NAMALWA (cell line): ENCODE data around the gene ACADL.
"Not testable (repeated sequence)": the region's sequence is repeated elsewhere in the genome, so short reads cannot be mapped to it uniquely, and the experiment has no call there.

Experiments used
- DNase-seq: peaks from one replicate; pipeline ENCODE4 v3.0.0-alpha.2; 2015; ENCODE audit warnings: low spot score

ACADL gene

DNA sequence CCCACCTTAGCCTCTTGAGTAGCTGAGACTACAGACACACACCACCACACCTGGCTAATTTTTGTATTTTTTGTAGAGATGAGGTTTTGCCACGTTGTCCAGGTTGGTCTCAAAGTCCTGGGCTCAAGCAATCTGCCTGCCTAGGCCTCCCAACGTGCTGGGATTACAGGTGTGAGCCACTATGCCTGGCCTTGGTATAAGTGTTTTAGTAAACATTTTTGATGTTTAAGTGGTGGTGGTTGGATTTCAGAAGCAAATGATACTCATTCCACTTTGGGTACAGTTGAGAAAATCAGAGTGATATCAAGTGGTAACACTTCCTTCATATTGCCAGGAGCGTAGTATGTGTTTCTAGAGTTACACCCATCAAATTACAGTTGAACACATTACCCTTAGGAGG is 25.4 kb downstream of the ACADL start:
- DNase-seq, result no peak

DNA sequence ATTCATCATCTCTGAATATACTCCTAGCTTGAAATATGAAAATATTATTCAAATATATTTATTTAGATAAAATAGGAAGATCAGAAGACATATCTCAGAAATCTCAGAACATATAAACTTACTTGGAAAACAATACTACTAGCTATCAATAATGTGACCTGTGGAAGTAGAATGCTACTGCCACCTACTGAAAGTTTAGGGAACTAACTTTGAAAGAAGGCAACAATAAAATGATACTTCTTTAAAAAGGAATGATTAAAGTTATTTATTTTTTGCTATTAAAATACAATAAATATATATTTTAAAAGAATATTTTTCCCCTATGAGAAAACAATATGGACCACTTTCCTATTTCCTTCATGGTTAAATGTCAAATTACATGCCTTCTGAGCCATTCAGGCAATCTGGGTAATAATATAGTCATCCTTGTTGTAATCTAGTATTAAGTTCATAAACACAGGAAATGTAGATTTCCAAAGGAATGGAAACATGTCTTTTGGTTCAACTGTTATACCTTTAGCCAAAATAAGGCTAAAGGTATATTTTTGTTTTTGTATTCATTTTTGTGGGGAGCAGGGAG is 26.0 kb downstream of the ACADL start:
- peak; percentile 67 for DNase-seq

GRCh38 chr2:210198326-210198725 is 26.9 kb downstream of the ACADL start:
- no peak for DNase-seq

DNA sequence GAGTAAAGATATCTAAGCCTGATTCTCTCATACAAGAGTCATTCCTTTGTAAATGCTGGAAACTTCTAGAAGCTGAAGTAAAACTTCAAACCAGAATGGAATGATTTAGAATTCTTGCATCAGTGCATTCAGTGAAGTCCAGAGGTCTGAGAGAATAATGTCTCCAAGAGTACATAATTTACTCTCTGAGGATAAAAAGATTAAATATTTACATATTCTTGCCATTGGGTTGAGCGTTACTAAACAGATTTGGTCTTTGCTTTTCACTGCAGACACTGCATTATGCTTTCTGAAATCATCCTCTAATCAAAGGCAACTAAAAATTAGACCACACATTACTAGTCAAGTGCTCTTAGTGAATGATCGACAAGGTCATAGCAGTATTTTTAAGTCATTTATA is 27.5 kb downstream of the ACADL start:
- DNase-seq, result no peak

DNA sequence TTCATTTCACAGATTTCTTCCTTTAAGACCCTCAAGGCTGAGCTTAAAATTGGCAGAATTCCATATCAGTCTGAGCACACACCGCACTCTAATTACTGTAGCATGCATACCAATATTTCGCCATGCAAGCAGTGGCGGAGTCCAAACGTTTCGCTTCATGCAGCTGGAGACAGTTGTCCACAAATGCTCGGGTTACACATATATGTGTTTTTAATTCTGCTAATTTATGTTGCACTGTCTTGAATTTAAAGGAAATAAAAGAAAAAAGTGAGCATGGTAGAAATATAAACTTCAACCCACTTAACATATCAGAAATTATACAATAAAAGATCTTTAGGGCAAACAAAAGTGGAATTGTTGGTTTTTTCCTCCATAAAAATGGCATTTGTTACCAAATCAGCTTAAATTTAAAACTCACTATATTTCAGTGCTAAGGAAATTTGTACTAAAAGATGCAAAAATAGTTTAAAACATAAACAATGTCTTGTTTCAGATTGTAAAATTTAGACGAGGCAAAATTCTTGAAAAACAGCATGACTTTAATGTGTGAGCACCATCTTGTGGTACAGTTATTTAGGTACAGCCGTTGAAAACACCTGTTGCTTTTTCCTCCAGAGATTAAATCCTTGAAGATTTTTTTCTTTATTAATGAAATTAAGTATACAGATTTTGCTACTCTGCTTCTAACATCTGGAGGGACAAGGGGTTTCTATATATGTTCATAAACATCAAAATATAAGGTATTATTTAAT is 30.0 kb downstream of the ACADL start:
- peak; percentile 72 for DNase-seq

DNA sequence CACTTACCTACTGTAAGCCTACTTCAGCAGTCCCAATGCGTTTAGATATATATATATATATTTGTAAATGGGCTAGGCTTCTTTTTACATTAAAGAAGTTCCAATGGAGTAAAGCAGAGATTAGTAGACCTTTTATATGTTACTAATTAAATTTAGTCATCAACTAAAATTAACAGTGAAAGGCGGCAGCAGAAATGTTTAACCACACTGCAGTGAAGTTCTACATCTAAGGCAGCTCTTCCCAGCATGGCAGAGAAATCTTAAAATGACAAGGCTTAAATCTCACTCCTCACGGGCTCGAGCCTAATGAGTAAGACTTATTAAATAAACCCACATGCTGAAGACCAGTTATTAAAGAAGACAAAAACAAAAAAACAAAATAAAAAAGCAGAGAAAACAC is 34.9 kb downstream of the ACADL start:
- DNase-seq, result no peak

DNA sequence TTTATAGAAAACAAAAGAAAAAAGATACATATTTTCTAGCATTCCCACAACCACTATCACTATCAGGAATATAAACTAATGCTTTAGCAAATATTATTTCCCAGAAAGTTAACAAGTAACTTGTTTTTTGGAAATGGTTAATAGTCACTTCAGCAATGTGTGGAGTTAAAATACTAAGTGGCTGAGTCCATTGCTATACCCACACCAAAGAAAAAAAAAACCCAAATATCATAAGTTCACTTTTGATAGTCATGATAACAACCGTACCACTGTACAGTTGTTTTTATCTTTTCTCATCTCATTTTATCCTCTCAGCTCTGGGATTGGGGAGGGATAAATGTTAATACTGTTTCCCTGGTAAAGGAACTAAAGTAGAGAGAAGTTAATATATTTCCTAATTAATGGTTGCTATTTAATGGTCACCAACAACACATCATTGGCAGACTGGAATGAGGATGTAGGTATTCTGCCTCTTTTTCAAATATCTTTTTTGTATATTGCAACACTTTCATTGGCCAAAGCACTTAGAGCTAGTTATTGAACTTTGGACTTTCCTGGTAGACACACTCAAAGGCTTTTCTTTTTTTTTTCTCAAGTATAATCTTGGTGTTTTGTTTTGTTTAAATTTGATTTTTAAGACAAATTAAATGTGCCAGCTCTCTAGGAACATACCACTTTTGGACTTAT is 35.7 kb downstream of the ACADL start:
- DNase-seq, result no peak

GRCh38 chr2:210188755-210189154 is 36.5 kb downstream of the ACADL start:
- DNase-seq, result no peak

DNA sequence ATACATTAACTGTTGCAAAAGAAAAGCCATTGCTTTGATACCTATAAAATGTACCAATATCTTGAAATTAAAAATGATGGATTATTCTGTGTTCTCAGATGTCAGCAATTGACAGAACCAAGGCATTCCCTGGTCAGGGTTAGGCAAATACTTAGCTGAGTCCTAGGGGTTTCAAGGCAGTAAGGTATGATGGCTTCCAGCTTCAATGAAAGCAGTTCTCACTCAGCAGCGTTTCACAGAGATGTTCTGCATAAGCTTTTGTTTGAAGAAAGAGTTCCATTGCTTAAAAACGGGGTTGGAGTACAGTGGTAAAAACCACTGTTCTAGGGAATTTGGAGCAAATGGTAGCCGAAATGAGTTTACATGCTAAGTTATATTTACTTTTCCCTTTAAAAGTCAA is 37.1 kb downstream of the ACADL start:
- no peak for DNase-seq

GRCh38 chr2:210183936-210184335 is 41.3 kb downstream of the ACADL start:
- DNase-seq, result not testable (repeated sequence)

DNA sequence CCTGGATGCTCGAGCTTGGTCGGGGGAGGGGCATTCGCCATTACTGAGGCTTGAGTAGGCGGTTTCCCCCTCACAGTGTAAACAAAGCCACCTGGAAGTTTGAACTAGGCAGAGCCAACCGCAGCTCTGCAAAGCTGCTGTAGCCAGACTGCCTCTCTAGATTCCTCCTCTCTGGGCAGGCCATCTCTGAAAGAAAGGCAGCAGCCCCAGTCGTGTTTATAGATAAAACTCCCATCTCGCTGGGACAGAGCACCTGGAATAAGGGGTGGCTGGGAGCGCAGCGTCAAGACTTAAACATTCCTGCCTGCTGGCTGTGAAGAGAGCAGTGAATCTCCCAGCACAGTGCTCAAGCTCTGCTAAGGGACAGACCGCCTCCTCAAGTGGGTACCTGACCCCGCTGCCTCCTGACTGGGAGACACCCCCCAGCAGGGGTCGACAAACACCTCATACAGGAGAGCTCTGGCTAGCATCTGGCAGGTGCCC is 43.6 kb downstream of the ACADL start:
- DNase-seq, result peak; percentile 63

DNA sequence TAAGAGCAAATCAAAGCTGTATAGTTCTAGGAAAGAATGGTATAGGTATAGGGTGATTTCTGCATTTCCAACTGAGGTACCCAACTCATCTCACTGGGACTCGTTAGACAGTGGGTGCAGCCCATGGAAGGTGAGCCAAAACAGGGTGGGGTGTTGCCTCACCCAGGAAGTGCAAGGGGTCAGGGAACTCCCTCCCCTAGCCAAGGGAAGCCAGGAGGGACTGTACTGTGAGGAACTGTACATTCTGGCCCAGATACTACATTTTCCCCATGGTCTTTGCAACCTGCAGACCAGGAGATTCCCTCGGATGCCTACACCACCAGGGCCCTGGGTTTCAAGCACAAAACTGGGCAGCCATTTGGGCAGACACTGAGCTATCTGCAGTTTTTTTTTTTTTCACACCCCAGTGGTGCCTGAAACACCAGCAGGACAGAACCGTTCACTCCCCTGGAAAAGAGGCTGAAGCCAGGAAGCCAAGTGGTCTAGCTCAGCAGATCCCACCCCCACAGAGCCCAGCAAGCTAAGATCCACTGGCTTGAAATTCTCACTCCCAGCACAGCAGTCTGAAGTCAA is 44.1 kb downstream of the ACADL start:
- not testable (repeated sequence) for DNase-seq

DNA sequence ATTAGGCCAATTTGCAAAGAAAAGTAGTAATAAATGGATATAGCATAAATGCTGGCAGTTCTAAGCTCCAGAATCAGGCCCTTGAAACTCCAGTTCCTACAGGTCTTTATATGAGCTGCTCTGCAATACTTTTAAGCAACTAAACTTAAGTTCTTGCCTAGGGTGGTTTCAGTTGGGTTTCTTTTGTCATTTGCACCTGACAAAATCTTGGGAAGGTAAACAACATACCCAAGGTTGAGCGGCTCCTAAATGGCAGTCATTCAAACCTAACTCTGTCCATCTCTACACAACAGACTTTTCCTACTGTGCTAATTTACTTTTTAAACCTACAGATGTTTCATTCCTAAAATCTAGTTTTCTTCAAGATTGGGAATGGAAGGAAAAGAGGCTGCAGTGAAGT is 44.8 kb downstream of the ACADL start:
- no peak for DNase-seq

DNA sequence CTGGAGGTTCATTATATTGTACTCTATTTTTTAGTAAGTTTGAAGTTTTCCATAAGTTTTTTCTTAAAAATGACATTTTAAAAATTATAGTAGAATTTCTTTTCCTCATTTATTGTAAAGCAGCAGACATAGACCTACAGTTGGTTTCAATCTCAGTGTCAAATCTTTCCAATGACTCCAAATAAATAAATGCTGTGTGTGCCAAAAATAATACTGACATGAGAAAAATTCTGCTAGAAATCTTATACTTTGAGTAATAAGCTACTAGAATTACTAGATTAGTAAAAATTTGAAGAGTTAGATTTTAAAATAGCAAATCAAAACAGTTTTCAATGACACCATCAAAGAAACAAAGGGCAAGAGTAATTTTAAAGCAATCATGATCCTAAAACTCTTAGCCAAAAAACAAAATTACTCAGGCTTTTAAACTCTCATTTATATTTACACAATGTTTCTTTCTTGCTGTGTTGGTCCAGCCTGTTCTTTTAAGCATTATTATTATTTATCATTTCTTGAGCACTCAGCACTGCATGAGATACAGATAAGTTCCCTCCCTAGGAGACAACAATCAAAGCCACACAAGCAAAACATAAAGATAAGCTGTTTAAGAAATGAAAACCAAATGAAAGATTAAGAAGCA is 45.8 kb downstream of the ACADL start:
- DNase-seq, result no peak

GRCh38 chr2:210177769-210178168 is 47.5 kb downstream of the ACADL start:
- DNase-seq, result no peak

DNA sequence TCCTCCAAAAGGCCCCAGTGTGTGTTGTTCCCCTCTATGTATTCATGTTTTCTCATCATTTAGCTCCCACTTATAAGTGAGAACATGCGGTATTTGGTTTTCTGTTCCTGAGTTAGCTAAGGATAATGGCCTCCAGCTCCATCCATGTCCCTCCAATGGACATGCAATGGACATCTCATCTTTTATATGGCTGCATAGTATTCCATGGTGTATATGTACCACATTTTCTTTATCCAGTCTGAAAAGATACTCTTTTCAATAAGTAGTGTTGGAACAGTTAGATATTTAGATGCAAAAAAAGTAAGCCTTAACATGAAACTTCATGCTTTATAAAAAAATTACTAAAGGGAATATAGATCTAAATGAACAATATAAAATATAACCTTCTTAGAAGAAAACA is 48.1 kb downstream of the ACADL start:
- DNase-seq, result not testable (repeated sequence)

DNA sequence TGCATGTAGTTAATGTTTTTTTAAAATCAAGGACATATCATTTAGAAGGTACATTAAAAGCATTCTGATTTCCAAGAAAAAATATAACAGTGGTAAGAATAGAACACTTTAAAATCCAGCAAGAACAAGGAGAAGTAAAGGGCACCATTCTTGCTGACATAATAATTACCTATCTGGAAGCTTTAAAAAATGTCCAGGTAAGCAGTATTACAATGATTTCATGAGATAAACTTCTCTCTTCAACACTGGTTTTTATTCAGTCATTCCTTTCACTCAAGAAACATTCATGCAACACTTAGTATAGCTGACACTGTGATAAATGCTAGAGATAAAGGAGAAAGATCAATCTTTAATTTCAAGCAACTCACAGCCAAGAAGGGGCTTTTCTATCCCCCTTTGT is 51.2 kb downstream of the ACADL start:
- no peak for DNase-seq

DNA sequence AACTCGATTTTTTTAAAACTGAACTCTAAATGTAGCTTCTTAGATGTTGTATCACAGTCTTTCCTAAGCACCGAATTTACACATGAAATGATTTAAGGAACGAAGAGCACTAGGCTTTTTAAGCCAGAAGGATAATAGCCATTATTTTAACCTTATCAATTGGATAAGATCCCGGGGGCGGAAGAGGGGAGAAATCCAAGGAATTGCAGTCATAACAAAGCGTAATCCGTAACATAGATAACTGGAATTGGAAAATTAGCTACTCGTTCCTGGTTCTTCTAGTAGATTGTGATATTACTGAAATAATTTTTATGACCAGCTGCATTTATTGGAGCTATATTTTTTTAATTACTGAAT is 53.0 kb downstream of the ACADL start:
- no peak for DNase-seq

- peak; percentile 94 for DNase-seq
Measured at GRCh38 chr2:210171309-210172218, 53.7 kb downstream of the ACADL start, which contains the start of gene KANSL1L. Gene KANSL1L, minus strand, starts transcription at chr2:210171409. Its CDS starts 16,827 bp downstream, at chr2:210154582.

GRCh38 chr2:210170446-210171303 is 54.6 kb downstream of the ACADL start:
- peak; percentile 98 for DNase-seq

DNA sequence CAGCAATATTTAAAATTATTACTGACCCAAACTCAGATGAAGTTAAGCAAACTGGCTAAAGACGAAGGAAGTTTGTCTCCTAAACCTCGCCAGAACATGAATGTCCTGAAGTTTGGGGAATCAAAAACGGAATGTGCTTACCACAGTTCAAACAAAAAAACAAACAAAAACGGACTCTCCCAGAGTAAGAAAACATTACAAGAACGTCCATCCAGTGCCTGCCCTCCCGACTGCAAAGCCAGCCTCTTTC is 55.1 kb downstream of the ACADL start:
- no peak for DNase-seq
